ENCODE data around the gene PTMS.
A peak's percentile ranks its signal among the peaks of the same experiment; 100 is the strongest.

Gene PTMS

GRCh38 chr12:6782119-6782518 lies 16.0 kb downstream of the PTMS start:
- DNase-seq = no peak
- Mint-ChIP-seq H3K36me3 (no peaks in the 10 kb centered on the region), H3K4me1 (peaks cover 46 to 57% of the 10 kb centered on the region in 2 donors), H3K9me3 (no peaks in the 10 kb centered on the region), H3K4me3 (no peak overlapping the region), H3K27me3 (peaks cover 29 to 39% of the 10 kb centered on the region in 2 donors), H3K27ac (no peak overlapping the region)
- ATAC-seq (replicated peaks) = no peak

- H3K9me3 Mint-ChIP-seq = no peaks in the 10 kb centered on the region
- H3K4me3 Mint-ChIP-seq = no peak overlapping the region
- DNase-seq (no peak), ATAC-seq (replicated peaks) (no peak)
- H3K36me3 Mint-ChIP-seq = no peaks in the 10 kb centered on the region
- H3K27ac Mint-ChIP-seq = no peak overlapping the region
- peaks cover 45 to 53% of the 10 kb centered on the region in 2 donors for H3K4me1 Mint-ChIP-seq
- peaks cover 20 to 30% of the 10 kb centered on the region in 2 donors for H3K27me3 Mint-ChIP-seq
Observed at GRCh38 chr12:6782850-6783566, 16.8 kb downstream of the PTMS start.

GRCh38 chr12:6783828-6784227 lies 17.7 kb downstream of the PTMS start:
- H3K4me3 Mint-ChIP-seq = no peak overlapping the region
- H3K9me3 Mint-ChIP-seq = no peaks in the 10 kb centered on the region
- H3K4me1 Mint-ChIP-seq = peaks cover 39 to 45% of the 10 kb centered on the region in 2 donors
- H3K36me3 Mint-ChIP-seq = no peaks in the 10 kb centered on the region
- peaks cover 17 to 29% of the 10 kb centered on the region in 2 donors for H3K27me3 Mint-ChIP-seq
- DNase-seq (no peak), ATAC-seq (replicated peaks) (no peak)
- H3K27ac Mint-ChIP-seq = no peak overlapping the region

GRCh38 chr12:6784296-6784695 lies 18.1 kb downstream of the PTMS start:
- DNase-seq (no peak), ATAC-seq (replicated peaks) (no peak)
- Mint-ChIP-seq H3K4me1 (peaks cover 38 to 44% of the 10 kb centered on the region in 2 donors), H3K27me3 (peaks cover 17 to 33% of the 10 kb centered on the region in 2 donors), H3K27ac (no peak overlapping the region), H3K36me3 (no peaks in the 10 kb centered on the region), H3K4me3 (no peak overlapping the region), H3K9me3 (no peaks in the 10 kb centered on the region)

GRCh38 chr12:6784761-6785160 lies 18.6 kb downstream of the PTMS start:
- no peaks in the 10 kb centered on the region for H3K9me3 Mint-ChIP-seq
- H3K27ac Mint-ChIP-seq = no peak overlapping the region
- peaks cover 37 to 43% of the 10 kb centered on the region in 2 donors for H3K4me1 Mint-ChIP-seq
- H3K36me3 Mint-ChIP-seq = no peaks in the 10 kb centered on the region
- peaks cover 19 to 37% of the 10 kb centered on the region in 2 donors for H3K27me3 Mint-ChIP-seq
- DNase-seq (no peak), ATAC-seq (replicated peaks) (no peak)
- H3K4me3 Mint-ChIP-seq = no peak overlapping the region

- ATAC-seq (replicated peaks) = no peak
- Mint-ChIP-seq H3K9me3 (no peaks in the 10 kb centered on the region), H3K4me3 (no peak overlapping the region), H3K27me3 (peaks cover 21 to 40% of the 10 kb centered on the region in 2 donors), H3K4me1 (peaks cover 29 to 30% of the 10 kb centered on the region in 2 donors), H3K36me3 (no peaks in the 10 kb centered on the region), H3K27ac (no peak overlapping the region)
- DNase-seq = no peak
Observed at GRCh38 chr12:6786416-6787094, 20.4 kb downstream of the PTMS start.

- H3K9me3 Mint-ChIP-seq = no peaks in the 10 kb centered on the region
- H3K4me3 Mint-ChIP-seq = no peak overlapping the region
- peaks cover 25 to 40% of the 10 kb centered on the region in 2 donors for H3K27me3 Mint-ChIP-seq
- no peak overlapping the region for H3K27ac Mint-ChIP-seq
- no peak for ATAC-seq (replicated peaks)
- DNase-seq = no peak
- peaks cover 37 to 38% of the 10 kb centered on the region in 2 donors for H3K4me1 Mint-ChIP-seq
- H3K36me3 Mint-ChIP-seq = no peaks in the 10 kb centered on the region
Observed at GRCh38 chr12:6787309-6787708, 21.1 kb downstream of the PTMS start.

- peaks cover 37 to 40% of the 10 kb centered on the region in 2 donors for H3K4me1 Mint-ChIP-seq
- no peak within 1 kb of the TSS for H3K27ac Mint-ChIP-seq
- ATAC-seq (replicated peaks) (no peak), DNase-seq (no peak)
- H3K4me3 Mint-ChIP-seq = no peak within 1 kb of the TSS
- H3K27me3 Mint-ChIP-seq = peaks cover 21 to 27% of the 10 kb centered on the region in 2 donors
- no peaks in the 10 kb centered on the region for H3K36me3 Mint-ChIP-seq
- no peaks in the 10 kb centered on the region for H3K9me3 Mint-ChIP-seq
Observed at GRCh38 chr12:6788972-6789924, 23.1 kb downstream of the PTMS start, which contains the start of gene CD4. TSS of gene CD4 (plus strand) at chr12:6789528. CDS start at chr12:6800139, 10,611 bp downstream.

GRCh38 chr12:6790496-6791150 lies 24.5 kb downstream of the PTMS start:
- Mint-ChIP-seq H3K4me1 (peaks cover 29 to 34% of the 10 kb centered on the region in 2 donors), H3K27ac (no peak overlapping the region), H3K4me3 (no peak overlapping the region), H3K27me3 (peaks cover 29 to 36% of the 10 kb centered on the region in 2 donors), H3K36me3 (no peaks in the 10 kb centered on the region), H3K9me3 (no peaks in the 10 kb centered on the region)
- ATAC-seq (replicated peaks) (no peak), DNase-seq (no peak)

- peaks cover 35 to 41% of the 10 kb centered on the region in 2 donors for H3K27me3 Mint-ChIP-seq
- peak overlapping the region; percentile 84 for H3K27ac Mint-ChIP-seq
- no peaks in the 10 kb centered on the region for H3K36me3 Mint-ChIP-seq
- DNase-seq (no peak), ATAC-seq (replicated peaks) (peak; percentile 61 to 74)
- peak overlapping the region; percentile 15 to 70 for H3K4me3 Mint-ChIP-seq
- H3K9me3 Mint-ChIP-seq = no peaks in the 10 kb centered on the region
- peaks cover 25 to 29% of the 10 kb centered on the region in 2 donors for H3K4me1 Mint-ChIP-seq
Observed at GRCh38 chr12:6791931-6792520, 25.9 kb downstream of the PTMS start.

GRCh38 chr12:6792522-6793201 lies 26.5 kb downstream of the PTMS start:
- Mint-ChIP-seq H3K4me3 (peak overlapping the region; percentile 15 to 70), H3K36me3 (no peaks in the 10 kb centered on the region), H3K27me3 (peaks cover 41 to 47% of the 10 kb centered on the region in 2 donors), H3K27ac (peak overlapping the region; percentile 84), H3K9me3 (no peaks in the 10 kb centered on the region), H3K4me1 (peaks cover 25 to 29% of the 10 kb centered on the region in 2 donors)
- DNase-seq = peak; percentile 31
- ATAC-seq (replicated peaks) = peak; percentile 80 to 92

GRCh38 chr12:6795088-6795487 lies 28.9 kb downstream of the PTMS start:
- no peaks in the 10 kb centered on the region for H3K9me3 Mint-ChIP-seq
- no peak overlapping the region for H3K4me3 Mint-ChIP-seq
- H3K4me1 Mint-ChIP-seq = peaks cover 18 to 22% of the 10 kb centered on the region in 2 donors
- DNase-seq (no peak), ATAC-seq (replicated peaks) (no peak)
- H3K36me3 Mint-ChIP-seq = no peaks in the 10 kb centered on the region
- peaks cover 49 to 50% of the 10 kb centered on the region in 2 donors for H3K27me3 Mint-ChIP-seq
- H3K27ac Mint-ChIP-seq = no peak overlapping the region

GRCh38 chr12:6796576-6796975 lies 30.4 kb downstream of the PTMS start:
- Mint-ChIP-seq H3K27me3 (peaks cover 49 to 50% of the 10 kb centered on the region in 2 donors), H3K36me3 (no peaks in the 10 kb centered on the region), H3K27ac (no peak overlapping the region), H3K9me3 (no peaks in the 10 kb centered on the region), H3K4me3 (no peak overlapping the region), H3K4me1 (peaks cover 18 to 21% of the 10 kb centered on the region in 2 donors)
- DNase-seq (no peak), ATAC-seq (replicated peaks) (no peak)

All from stimulated activated naive B cell treated with anti-CD40 and anti-IgM and Interleukin-4, amounts not matched to agents 10 μg/mL and 1 μg/mL and 100 μg/mL, for 72 hours (primary cell).